Activated CD4-positive, alpha-beta T cell treated with anti-CD3 and anti-CD28 coated beads, Interleukin-10, Interleukin-2, amounts not matched to agents 100 ng/mL and 50 ng/mL, durations not matched to agents 16 hours and 8 hours (primary cell): ENCODE measurements around the gene WDR93.

Experiments
- DNase-seq: peaks from one replicate; pipeline ENCODE4 v3.0.0-alpha.2; 2020

WDR93 gene

GRCh38 chr15:89750560-89751542 is 60.2 kb downstream of the WDR93 start, which contains the start of gene MESP1:
MESP1 (minus strand) TSS chr15:89751249; CDS start chr15:89751231, 18 bp downstream.
- DNase-seq, result peak; percentile 94

- no peak for DNase-seq
Measured at GRCh38 chr15:89751748-89752147, 61.1 kb downstream of the WDR93 start.

DNA sequence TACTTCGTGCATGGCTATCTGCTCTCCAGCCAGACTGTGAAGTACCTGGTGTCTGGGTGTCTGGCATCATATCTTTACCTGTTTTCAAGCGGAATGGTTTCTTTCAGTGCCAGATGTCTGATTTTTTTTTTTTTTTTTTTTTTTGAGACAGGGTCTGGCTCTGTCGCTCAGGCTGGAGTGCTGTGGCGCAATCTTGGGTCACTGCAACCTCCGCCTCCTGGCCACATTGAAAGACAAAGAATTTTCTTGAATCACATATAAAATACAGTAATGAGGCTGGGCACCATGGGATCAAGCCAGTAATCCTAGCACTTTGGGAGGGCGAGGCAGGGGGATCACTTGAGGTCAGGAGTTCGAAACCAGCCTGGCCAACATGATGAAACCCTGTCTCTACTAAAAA is 63.2 kb downstream of the WDR93 start:
- DNase-seq, result no peak

GRCh38 chr15:89754361-89755154 is 63.9 kb downstream of the WDR93 start:
- no peak for DNase-seq

- DNase-seq, result no peak
Measured at GRCh38 chr15:89755701-89756100, 65.1 kb downstream of the WDR93 start.

DNA sequence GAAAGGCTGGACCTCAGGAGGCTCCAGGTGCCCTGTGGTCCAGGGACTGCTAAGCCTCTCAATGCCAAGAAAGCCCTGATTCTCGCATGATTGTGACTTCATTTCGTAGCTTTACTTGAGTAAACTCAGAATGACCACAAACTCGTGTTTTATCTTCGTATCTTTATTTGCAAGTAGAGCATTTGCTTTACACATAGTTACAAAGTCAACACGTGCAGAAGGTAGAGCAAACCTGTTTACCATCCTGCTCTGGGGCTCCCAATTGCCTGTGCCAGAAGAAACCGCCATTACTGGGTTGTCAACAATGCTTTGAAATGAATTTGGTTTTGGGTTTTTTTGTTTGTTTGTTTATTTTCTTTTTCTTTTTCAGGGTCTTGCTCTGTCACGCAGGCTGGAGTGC is 66.3 kb downstream of the WDR93 start:
- no peak for DNase-seq

GRCh38 chr15:89758283-89758682 is 67.7 kb downstream of the WDR93 start:
- DNase-seq, result no peak

DNA sequence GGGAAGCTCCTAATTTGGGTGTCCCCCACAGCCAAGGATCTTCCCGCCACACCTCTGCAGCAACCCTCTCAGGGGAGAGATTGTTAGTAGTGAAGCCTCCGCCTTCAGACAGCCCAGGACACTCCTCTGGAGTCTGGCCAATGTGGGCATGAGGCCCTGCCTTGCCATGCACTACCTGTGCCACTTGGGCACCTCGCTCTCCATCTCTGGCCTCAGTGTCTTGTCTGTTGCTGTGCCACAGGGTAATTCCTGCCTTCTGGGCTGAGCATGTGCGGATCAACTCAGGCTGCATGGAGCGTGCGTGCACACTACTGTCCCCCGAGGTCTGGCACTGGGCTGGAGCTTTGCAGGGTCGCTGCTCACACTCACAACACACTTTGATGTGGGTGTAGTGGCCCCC is 68.4 kb downstream of the WDR93 start:
- no peak for DNase-seq

DNA sequence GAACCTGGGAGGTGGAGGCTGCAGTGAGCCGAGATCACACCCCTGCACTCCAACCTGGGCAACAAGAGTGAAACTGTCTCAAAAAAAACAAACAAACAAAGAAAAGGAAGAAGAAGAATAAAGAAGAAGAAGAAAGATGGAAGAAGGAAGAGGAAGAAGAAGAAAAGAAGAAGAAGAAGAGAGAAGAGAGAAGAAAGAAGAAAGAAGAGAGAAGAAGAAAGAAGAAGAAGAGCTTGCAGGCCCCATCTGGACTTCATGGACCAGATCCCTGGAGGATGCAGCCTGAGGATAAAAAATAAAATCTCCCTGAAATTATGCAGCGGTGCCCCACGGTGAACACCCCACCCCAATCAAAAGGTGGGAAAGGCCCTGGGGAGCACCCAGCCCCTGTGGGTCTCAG is 69.2 kb downstream of the WDR93 start:
- no peak for DNase-seq

DNA sequence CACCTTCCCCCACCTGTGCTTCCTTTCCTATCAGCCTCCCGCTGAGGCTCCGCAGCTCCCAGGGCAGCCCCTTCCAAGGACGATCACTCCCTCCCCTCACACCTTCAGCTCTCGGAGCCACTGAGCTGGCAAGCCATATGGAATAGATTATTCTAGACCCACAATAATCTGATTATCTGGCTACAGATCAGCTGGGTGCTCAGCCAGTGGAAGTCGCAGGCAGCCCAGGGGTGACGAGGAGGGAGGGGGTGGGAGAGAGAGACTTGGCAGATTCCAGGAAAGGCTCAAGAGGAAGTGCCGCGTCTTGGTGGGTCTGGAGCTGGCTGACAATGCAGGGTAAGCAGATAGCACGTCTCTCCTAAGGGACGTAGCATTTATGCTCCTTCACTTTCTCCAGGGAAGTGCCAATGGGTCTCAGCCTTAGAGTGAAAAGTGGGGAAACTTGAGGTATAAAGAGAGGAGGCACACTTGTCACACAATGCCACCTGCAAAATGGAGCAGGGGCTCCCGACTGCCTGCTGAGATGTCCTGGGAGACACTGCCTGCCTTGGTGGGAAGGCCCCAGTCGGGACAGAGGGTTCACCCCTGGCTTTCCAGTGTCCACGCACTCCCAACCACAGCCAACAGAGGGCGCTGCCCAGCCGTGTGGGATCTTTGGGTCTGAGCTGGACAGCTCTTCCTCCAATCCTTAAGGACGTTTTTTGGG is 69.8 kb downstream of the WDR93 start:
- DNase-seq, result peak; percentile 77

- DNase-seq, result no peak
Measured at GRCh38 chr15:89761009-89761831, 70.6 kb downstream of the WDR93 start.

DNA sequence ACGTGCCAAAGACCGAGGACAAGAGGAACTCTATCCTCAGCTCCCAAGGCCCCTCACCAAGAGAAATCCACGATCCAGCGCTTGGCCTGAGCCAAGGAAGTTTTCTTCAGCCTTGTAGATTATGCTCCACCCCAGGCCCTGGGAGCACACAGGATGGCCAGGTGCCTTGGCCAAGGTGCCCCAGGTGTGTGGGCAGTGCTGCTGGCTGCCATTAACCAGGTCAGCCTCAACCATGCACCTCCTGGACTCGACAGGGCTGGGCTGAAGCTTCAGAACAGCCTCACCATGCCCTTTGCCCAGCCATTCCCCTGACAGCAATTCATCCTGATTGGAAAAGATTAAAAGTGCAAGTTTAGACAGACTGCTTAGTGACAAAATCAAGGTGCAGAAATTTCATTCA is 71.3 kb downstream of the WDR93 start:
- no peak for DNase-seq

DNA sequence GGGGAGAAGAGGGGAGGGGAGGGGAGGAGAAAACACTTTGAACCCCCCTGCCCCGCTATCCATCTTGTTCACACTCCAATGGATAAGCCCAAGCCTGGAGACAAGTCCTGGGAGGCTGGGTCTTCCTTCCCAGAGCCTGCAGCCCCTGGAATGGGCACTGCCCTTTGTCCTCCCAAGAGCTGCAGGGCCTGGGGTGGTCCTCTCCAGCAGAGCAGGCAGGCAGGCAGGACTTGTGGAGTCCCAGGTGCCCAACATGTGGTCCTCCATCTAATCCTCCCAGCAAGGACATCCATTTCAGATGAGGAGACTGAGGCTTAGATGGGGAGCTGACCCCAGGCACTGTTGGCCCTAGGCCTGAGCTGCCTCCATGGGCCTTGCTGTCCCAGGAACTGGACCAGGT is 75.1 kb downstream of the WDR93 start:
- DNase-seq, result no peak

DNA sequence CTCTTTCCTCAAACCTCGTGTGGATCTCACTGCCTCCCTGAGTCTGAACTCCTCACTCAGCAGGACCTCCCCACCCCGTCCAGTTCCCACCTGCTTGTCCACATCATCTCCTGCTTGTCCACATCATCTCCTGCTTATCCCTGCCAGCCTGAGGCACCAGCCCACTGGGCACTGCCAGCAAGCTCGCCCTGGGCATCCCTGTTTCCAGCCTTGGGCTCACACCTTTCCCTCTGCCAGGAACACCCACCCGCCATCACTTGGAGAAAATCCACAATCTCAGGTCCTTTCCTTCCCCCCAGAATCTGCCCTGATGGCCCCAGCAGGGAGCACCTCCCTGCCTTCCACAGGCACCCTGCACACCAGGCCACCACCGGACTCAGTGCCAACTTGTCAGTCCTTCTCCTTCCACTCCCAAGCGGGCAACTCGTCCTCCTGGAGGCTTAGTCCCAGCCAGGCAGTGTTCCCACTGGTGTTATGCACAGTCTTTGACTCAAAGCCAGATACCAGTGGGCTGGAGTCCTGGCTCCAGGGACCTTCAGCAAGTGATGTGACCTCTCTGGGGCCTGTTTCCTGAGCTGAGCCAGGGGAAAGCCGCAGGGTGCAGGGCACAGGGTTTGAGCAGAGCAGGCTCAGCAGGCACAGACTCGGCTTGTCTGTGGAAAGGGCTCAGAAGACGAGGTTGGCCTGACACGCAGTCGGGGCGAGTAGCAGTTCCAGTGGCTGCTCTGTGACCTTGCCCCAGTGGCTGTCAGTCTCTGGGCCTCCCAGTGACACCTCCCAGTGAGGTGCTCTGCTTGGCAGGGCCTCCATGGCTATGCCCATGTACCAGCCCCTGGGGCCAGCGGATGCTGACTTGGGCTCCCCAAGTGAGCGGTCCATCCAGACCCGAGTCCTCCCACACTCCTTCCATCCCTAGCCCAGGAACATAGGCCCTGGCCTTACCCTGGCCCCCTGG is 76.0 kb downstream of the WDR93 start:
- no peak for DNase-seq

DNA sequence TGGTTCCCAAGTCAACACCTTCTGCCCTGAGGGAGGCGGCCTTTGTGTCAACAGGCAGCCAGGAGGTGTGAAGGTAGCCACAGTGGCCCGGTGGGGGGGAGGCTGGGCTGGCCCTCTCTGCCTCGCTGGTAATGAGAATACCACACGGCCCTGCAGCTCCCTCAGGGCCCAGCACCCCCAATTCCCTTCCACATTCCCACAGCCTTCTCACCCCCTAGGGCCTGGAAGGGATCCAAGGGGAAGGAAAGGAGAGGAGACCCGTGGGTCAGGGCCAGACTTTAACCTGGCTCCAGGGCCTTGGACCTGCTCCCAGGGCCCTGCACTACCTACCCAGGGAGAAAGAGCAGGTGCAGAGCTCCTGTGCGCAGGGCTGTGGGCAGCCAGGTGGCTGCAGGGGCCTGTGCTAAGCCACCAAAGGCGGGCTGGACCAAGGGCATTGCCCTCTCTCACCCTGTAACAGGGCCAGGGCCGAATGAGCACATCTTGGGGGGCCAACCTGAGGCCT is 76.9 kb downstream of the WDR93 start:
- no peak for DNase-seq

DNA sequence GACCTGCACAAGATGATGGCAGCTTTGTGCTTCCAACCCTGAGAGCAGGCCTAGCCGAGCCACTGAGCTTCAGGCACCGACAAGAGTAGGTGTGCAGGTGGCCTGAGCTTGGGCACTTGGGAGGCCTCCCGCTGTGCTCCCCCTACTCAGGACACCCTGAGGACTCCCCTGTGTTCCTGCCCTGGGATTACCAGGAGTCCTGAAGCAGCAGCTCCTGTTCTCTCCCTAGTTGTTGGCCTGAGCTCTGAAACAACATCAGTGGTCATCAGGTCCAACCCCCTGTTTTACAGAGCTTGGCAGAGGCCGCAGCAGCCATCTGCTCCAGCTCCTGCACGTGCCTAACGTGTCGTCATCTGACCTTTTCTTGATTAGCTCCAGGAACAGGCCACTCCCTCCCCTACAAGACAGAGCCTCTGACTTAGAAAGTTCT is 77.5 kb downstream of the WDR93 start:
- DNase-seq, result no peak

DNA sequence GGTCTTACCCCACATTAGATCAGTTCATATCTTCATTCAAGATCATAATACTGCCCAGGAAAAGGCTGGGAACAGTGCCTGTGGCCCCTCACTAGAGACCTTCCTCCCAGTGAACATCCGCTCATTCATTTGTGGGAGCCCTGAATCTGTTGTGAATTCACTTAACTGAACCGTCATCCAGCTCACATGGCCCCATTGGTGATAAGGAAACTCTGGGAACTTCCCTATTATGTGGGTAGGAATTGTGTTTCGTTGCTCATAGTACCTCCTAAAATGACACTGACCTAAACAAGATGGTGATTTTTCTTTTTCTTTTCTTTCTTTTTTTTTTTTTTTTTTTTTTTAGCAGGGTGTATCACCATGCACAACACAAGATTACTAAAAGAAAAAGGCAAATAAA is 78.8 kb downstream of the WDR93 start:
- DNase-seq, result no peak

DNA sequence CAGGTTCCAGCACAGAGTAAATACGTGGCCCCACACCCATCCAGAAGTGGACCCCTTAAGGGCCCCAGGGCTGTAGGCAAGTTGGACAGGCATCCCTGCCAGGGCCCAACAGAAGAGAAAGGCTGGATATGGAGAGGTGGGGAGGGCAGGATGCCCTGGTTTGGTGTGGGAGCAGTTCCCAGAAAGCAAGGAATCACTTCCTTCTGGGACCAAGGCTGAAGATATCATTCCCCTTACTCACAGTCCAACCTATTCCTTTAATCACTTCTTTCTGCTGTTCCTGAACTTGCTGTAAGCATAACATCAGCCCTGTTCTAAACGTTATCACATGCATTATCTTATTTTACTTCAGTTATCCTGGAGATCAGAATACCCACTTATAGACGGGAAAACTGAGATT is 79.4 kb downstream of the WDR93 start:
- DNase-seq, result no peak

- DNase-seq, result no peak
Measured at GRCh38 chr15:89772932-89773583, 82.4 kb downstream of the WDR93 start.

DNA sequence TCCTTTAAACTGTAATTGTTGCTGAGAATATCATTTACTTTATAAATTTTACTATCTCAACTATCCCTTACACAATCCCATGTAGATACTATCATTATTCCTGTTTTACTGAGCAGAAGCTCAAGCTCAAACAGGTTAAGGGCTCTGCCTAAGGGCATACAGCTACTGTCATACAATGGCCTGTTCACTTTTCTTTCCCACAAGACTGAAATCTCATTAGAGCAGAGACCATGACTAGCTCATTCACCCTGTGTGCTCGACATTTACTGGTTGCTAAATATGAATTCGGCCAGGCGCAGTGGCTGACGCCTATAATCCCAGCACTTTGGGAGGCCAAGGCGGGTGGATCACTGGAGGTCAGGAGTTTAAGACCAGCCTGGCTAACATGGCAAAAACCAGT is 83.9 kb downstream of the WDR93 start:
- DNase-seq, result no peak
